Omental fat pad (tissue), 4 donors: ENCODE measurements around the gene RIPPLY3. TPM values are rescaled to one million over a fixed set of nuclear protein-coding genes. Genes with fewer than 3 reads are reported as not detected.
"Not testable (repeated sequence)": the region's sequence is repeated elsewhere in the genome, so short reads cannot be mapped to it uniquely, and the experiment has no call there.

ENCODE experiments used
- ATAC-seq: fragments of 150-250 bp; one replicate; pipeline ENCODE4 v1.9.1; 2016; ENCODE audit warnings: mild to moderate bottlenecking, moderate library complexity; ENCODE audit not compliant: low FRiP score
- DNase-seq: peaks from one replicate; pipeline ENCODE4 v3.0.0-alpha.2; 2019; ENCODE audit warnings: low spot score
- CTCF ChIP-seq, 3 donors: fragments of 450-650 bp; IDR thresholded peaks; one replicate each; pipeline ENCODE4 v1.5.1; 2016 to 2017; ENCODE audit warnings: antibody characterized with exemption in 3 of 3, mild to moderate bottlenecking in 3 of 3, moderate library complexity in 2 of 3
- total RNA-seq, 4 donors: library from RNA; depleted of rRNA; stranded (reverse); fragments of >200 nt; gene quantifications; one replicate each; pipeline ENCODE4 v1.1.0, GENCODE V29; 2016

RIPPLY3 gene
- total RNA-seq, 4 donors from 2014 or later, result not detected

DNA sequence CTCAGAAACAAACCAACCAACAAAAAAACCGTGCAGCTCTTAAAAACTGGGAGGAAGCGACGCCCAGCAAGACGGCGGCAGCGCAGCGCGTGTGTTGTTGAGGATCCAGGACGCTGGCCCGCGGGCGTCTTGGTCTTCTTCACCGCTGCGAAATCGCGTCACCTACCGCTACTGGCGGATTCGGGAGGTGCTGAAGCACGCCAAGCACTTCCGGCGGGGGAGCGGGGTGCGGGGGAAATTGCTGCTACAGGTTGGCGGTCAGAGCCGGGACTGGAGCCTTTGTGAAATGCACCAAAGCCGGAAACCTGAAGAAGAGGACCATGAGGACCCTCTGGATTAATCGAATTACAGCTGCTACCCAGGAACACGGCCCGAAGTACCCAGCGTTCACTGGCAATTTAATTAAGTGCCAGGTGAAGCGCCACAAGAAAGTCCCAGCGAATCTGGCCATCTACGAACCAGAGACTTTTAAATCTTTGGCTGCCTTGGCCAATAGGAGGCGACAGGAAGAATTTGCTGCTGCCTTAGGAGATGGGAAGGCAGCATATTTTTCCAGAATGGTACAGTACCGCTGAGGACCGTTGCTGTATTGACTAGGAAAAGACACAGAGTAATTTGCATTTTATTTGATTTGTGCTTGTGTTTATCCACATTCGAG lies 11.9 kb upstream of the RIPPLY3 start:
- ATAC-seq (no peak), DNase-seq (no peak)
- no peak for TF ChIP-seq CTCF (IDR thresholded peaks at IDR 0.05)

- not testable (repeated sequence) for ATAC-seq, DNase-seq
These were observed 11.2 kb upstream of the RIPPLY3 start for GRCh38 chr21:36995285-36995684.

DNA sequence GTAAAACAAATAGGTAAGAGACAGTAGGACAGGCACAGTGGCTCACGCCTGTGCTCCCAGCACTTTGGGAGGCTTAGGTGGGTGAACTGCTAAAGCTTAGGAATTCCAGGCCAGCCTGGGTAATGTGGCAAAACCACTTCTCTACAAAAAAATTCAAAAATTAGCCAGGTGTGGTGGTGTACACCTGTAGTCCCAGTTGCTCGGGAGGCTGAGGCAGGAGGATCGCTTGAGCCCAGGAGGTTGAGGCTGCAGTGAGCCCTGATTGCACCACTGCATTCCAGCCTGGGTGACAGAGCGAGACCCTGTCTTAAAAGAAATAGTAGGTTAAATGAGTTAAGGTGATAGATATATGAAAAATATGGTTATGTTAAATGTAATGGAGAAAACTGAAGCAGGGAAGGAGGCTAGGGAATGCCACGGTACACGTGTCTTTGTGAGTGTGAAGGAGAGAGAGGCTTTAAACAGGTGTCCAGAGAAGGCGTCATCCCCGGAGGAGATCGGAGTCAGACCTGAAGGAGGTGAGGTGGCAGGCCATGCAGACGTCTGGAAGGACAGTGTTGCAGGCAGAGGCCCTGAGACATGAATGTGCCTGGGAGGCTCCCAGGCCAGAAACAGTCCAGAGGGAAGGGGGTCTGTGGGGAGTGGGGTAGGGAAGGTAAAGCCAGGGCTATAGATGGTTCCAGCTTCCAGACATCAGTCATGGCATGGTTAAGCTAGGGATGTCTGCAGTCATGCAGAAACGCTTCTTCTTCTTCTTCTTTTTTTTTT lies 7.2 kb upstream of the RIPPLY3 start:
- DNase-seq (no peak), ATAC-seq (no peak)
- no peak for TF ChIP-seq CTCF (IDR thresholded peaks at IDR 0.05)

- TF ChIP-seq CTCF (IDR thresholded peaks at IDR 0.05), result no peak
- DNase-seq (no peak), ATAC-seq (no peak)
These were observed 6.1 kb upstream of the RIPPLY3 start for GRCh38 chr21:37000381-37000780.

- DNase-seq (no peak), ATAC-seq (no peak)
- TF ChIP-seq CTCF (IDR thresholded peaks at IDR 0.05), result no peak
These were observed 5.1 kb upstream of the RIPPLY3 start for GRCh38 chr21:37001441-37001840.

- ATAC-seq, DNase-seq: not testable (repeated sequence)
These were observed 3.7 kb upstream of the RIPPLY3 start for GRCh38 chr21:37002851-37003250.

DNA sequence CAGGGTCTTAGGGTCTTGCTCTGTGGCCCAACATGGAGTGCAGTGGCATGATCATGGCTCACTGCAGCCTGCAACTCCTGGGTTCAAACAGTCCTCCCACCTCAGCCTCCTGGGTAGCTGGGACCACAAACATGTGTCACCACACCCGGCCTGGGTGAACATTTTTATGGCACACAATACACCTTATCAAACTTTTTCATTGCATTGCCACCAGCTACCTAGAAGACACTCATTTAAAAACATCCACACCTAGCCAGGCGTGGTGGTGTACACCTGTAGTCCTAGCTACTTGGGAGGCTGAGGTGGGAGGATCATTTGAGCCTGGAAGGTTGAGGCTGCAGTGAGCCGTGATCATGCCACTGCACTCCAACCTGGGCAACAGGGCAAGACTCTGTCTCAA lies 2.6 kb upstream of the RIPPLY3 start:
- not testable (repeated sequence) for ATAC-seq, DNase-seq

DNA sequence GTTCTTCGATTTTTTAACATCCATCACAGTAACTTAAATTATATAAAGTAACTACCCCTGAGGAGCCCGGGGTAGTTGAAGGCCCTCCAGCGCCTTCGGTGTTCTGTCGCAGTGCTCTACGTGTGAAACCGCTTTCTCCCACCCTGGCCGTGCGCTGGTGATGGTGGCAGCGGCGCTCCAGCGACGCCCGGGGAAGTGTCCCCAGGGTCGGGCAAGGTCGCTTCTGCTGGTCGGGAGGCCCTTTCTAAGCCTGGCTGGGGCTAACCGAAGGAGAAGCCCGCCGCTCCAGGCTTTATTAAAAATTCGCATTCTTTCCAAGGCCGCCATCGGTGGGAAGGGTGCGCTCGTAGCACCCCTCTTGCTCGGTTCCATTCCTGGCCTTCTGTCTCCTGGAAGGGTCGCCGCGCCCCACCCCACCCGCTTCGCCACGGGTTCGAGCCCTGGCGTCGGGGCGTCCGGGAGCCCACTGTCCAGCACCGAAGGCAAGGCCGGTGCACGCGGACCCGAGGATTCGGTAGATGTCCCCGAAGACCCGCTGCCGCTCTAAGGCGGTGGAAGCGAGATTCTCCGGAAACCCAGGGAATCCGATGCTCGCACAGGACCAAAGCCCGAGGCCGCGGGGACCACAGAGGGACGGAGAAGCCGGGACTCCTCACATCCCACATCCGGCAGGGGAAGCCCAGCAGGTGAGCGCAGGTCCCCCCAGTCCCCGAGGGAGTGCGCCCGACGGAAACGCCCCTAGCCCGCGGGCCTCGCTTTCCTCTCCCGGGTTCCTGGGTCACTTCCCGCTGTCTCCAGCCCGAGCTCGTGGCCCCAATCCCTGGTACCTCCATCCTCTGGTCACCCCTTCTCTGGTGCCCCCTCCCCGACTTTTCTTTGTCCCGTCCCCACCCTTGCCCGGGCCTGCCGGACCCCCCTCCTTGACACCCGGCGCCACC lies 685 bp upstream of the RIPPLY3 start:
- ATAC-seq, result no peak
- no peak for DNase-seq
- TF ChIP-seq CTCF (IDR thresholded peaks at IDR 0.05), result no peak
